Colon (tissue), 2 donors: ENCODE data around the gene USP20.

Experiments used
- FAIRE-seq: peaks from 2 replicates; lab custom pipeline; 2012; peaks lifted over from hg19 to GRCh38; lab: Jason Lieb, UNC
- donor health status: control.
- donor health status: control.

USP20 gene

DNA sequence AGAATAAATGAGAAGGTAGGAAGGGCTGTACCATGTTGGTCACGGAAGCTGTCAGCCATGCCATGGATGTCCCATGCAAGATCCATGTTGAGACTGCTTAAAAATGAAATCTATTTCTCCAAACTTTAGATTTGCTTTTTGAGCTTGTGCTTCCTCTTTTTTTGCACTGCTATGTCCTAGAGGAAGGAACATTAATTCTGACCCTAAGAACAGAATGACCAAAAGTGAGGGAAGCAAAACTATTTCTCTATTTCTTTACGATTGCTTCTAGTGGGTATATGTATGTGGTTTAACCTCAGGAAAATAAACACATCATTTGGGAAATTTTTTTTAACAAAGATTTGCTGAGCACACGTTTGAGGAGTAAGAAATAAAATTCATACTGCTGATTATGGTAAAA lies 84.6 kb downstream of the USP20 start:
- FAIRE-seq, result no peak

DNA sequence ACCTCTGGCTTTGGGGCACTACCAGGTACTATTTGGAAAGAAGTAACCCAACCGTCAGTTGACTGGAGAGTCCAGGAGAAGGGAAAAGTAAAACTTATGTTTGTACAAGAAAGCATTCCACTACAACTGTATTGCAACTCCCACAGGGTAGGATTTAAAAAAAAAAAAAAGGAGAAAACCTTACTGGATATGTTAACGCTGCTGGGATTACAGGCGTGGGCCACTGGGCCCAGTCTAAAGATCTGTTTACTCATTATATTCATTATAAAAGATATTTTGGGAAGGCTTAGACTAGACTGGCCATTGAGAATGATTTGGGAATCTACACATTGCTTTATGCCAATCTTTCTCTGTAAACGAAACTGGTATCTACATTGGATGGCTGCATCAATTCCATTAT lies 86.6 kb downstream of the USP20 start:
- no peak for FAIRE-seq

DNA sequence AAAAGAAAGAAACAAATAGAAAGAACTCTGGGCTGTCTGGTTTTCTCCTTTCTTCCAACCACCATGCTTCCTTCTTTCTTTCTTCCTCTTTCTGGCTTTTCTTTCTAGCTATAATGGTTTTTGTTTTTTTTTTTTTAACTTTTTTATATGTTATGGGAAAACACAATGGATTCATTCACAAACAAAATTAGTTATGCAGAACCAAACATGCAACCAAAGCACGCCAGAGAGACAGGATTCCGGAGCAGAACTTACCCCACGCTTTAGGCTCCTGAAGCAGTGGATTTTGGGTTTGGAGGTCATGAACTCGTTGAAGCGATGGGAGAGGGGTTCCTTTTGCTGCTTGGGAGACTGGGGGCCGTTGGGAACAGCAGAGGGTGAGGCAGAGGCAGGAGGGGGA lies 88.3 kb downstream of the USP20 start:
- no peak for FAIRE-seq

DNA sequence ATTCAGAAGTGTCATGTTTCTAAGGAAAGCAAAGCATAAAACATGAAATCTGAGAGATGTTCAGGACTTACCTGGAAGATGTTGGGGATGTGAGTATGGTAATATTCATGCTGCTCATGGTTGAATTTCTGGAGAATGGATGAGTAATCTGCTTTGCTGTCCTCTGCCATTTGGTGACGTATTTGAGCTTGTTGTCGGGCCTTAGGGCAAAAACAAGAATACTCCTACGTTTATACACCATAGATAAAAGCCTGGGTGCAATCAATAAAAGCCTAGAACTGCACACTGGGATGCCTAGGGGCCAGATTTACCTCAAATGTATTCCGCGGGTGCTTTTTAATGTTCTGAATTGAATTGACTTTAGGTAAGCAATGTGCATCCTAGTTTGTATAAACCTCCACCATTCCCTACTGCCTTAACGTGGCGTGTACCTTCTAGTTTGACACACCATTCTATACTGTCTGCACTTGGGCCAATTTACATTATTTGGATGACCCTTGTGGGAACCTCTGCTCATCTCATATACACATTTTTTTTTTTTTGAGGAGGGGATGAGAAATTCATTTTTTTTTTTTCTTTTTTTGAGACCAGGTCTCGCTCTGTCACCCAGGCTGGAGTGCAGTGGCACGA lies 94.4 kb downstream of the USP20 start:
- no peak for FAIRE-seq

DNA sequence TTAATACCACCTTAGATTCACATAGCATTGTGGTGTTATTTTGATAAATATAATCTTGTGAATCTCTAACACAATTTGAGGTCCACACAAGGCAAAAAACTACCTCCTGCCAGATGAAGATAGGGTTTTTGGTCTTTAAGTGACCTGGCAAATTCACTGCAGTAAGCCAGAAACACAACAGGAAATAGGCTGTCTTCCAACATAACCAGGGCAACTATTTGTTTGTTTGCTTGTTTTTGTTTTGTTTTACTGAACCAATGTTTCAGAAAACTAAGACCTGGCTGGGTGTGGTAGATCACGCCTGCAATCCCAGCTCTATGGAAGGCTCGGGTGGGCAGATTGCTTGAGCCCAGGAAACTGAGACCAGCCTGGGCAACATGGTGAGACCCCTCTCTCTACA lies 95.5 kb downstream of the USP20 start:
- FAIRE-seq, result no peak
